Fibroblast of lung (primary cell): ENCODE data around the gene POP7. TPM values are rescaled to one million over a fixed set of nuclear protein-coding genes. Genes with fewer than 3 reads are reported as not detected.

Source experiments
- DNase-seq, 2 donors: peaks; one replicate each; pipeline versions ENCODE4 v3.0.0 to v3.0.0-alpha.2; 2010; ENCODE audit warnings: low read depth in 2 of 2
- H2AFZ ChIP-seq: 2 replicates; pipeline ENCODE4 v1.5.1; 2012; ENCODE audit warnings: low read length, control low read depth, inconsistent platforms
- H3K27ac ChIP-seq: 2 replicates; pipeline ENCODE4 v1.5.1; 2011; ENCODE audit warnings: low read length, control low read depth; ENCODE audit not compliant: insufficient read depth
- H3K27me3 ChIP-seq: 2 replicates; pipeline ENCODE4 v1.5.1; 2011; ENCODE audit warnings: mild to moderate bottlenecking, low read length; ENCODE audit not compliant: control insufficient read depth, insufficient read depth
- H3K36me3 ChIP-seq: 2 replicates; pipeline ENCODE4 v1.5.1; 2011; ENCODE audit warnings: low read length; ENCODE audit not compliant: control insufficient read depth, insufficient read depth
- H3K4me1 ChIP-seq: 2 replicates; pipeline ENCODE4 v1.5.1; 2011; ENCODE audit warnings: low read length; ENCODE audit not compliant: control insufficient read depth, insufficient read depth; ENCODE audit errors: extremely low read depth
- H3K4me2 ChIP-seq: 2 replicates; pipeline ENCODE4 v1.5.1; 2011; ENCODE audit warnings: low read length, control low read depth; ENCODE audit not compliant: insufficient read depth; ENCODE audit errors: extremely low read depth
- H3K4me3 ChIP-seq, 4 experiments: fragments of 200-600 bp in 1 of 4; sonication (generic) in 1 of 4; replicated peaks in 1 of 4; 2 replicates each; pipeline ENCODE4 v1.5.1; 2011 to 2016; ENCODE audit warnings: low read length in 4 of 4, low read depth in 3 of 4, mild to moderate bottlenecking in 3 of 4, control low read depth in 2 of 4, inconsistent platforms in 1 of 4, mixed read lengths in 1 of 4; ENCODE audit not compliant: insufficient read depth in 1 of 4; ENCODE audit errors: control extremely low read depth in 1 of 4
- H3K79me2 ChIP-seq: 2 replicates; pipeline ENCODE4 v1.5.1; 2012; ENCODE audit warnings: mild to moderate bottlenecking, low read length, inconsistent platforms; ENCODE audit not compliant: control insufficient read depth, insufficient read depth
- H3K9ac ChIP-seq: 2 replicates; pipeline ENCODE4 v1.5.1; 2011; ENCODE audit warnings: mild to moderate bottlenecking, low read length, control low read depth; ENCODE audit not compliant: insufficient read depth
- H3K9me3 ChIP-seq: 2 replicates; pipeline ENCODE4 v1.5.1; 2012; ENCODE audit warnings: low read depth, low read length; ENCODE audit not compliant: control insufficient read depth, insufficient read depth
- H4K20me1 ChIP-seq: 2 replicates; pipeline ENCODE4 v1.5.1; 2011; ENCODE audit warnings: low read length; ENCODE audit not compliant: control insufficient read depth, insufficient read depth; ENCODE audit errors: extremely low read depth
- CTCF ChIP-seq, 2 donors: IDR thresholded peaks in 1 of 2; conservative IDR thresholded peaks in 1 of 2; 1 replicate in 1 of 2; 2 replicates in 1 of 2; pipeline ENCODE4 v1.5.1; 2011 to 2012; ENCODE audit warnings: low read length in 2 of 2, control low read depth in 1 of 2, inconsistent platforms in 1 of 2, low read depth in 1 of 2, mild to moderate bottlenecking in 1 of 2
- EZH2 ChIP-seq: IDR thresholded peaks from 2 replicates; pipeline ENCODE4 v1.5.1; 2012; ENCODE audit warnings: low read length, control low read depth, mild to moderate bottlenecking; ENCODE audit errors: missing control alignments
- polyA plus RNA-seq, 2 donors: library from polyadenylated mRNA; depleted of rRNA in 1 of 2; stranded (reverse) in 1 of 2; unstranded in 1 of 2; fragments of >200 nt; gene quantifications; 2 replicates each; pipeline ENCODE4 v1.2.1, GENCODE V29; 2011 to 2012; ENCODE audit warnings: missing spikeins in 1 of 2
- total RNA-seq: library from RNA; depleted of rRNA; stranded (reverse); fragments of >200 nt; gene quantifications from 2 replicates; pipeline ENCODE4 v1.2.1, GENCODE V29; 2014

POP7 gene
- total and polyA plus RNA-seq, 2 donors (not counting 1 experiment from before 2014, with no cell fraction given): 19.4 to 31.9 TPM

DNA sequence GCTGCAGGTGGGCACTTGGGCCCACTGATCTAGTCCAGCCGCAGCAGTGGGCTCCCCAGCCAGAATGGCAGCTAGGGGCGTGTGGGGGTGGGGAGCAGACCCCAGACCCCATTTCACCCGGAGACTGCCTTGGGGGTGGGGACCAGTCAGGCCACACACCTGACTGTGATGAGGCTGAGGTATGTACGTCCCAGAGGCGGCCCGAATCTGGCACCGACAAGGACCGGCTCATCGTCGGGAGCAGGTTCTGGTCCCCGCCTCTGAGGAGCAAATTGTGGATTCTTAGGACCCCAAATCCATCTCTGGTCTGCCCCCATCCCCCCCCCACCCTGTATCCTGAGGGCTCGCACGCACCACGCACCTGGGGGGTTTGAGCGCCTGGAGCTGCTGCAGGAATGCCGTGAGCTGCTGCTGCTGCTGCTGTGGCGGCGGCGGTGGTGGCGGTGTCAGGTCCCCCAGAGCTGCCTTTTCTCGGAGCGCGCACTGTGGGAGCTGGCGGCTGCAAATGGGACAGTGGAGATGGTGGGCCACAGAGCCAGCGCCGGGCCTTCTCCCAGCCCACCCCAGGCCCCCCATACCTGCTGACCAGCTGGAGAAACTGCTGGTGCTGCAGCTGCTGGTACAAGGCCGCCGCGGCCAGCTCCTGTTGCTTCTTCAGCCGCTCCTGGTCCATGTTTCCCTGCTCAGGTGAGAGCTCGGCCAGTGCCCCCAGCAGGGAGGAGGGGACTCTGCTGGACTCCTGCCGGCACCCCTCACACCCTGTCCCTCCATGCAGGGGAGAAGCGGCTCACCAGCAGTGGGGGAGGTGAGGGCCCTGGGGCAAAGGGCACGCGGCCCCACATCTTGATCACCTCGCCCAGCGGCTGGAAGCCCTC is 22.0 kb upstream of the POP7 start:
- DNase-seq: no peak
- Histone ChIP-seq H3K79me2 (peaks cover 7% of the 10 kb centered on the region), H3K4me2 (no peak overlapping the region), H3K9ac (no peak overlapping the region), H3K4me3 (no peak overlapping the region), H3K36me3 (peaks cover 46% of the 10 kb centered on the region), H3K27ac (no peak overlapping the region), H4K20me1 (no peaks in the 10 kb centered on the region), H3K4me1 (peaks cover 12% of the 10 kb centered on the region), H3K27me3 (no peaks in the 10 kb centered on the region), H2AFZ (no peak overlapping the region), H3K9me3 (no peaks in the 10 kb centered on the region)
- TF ChIP-seq EZH2: no peak
- TF ChIP-seq CTCF (conservative IDR thresholded peaks at IDR 0.05 in 1 of 2, IDR thresholded peaks at IDR 0.05 in 1 of 2; ENCODE audit: low read depth in 1 of 2, low read length in 2 of 2): no peak

DNA sequence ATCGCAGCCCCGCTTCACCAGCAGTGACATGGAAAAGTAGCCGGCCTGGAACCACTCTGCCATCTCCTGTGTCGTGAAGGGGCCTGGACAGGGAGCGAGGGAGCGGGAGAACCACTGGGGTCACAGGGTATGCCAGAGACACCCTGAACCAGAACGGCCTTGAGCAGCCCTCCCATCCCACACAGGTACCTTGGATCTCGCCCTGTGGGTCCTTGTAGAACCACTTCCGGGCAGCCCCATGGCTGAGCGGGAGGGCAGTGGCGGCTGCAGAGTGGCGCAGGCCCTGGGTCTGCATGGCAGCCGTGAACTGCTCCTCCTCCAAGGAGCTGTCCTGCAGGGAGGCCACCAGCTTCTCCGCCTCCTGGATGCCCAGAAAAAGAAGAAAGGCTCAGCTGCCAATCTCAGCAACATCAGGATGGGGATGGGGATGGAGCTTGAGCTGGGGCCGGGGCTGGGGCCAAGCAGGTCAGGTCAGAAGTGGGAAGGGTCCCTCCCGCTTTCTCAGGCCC is 21.3 kb upstream of the POP7 start:
- no peak overlapping the region for H3K27ac ChIP-seq
- H3K9me3 ChIP-seq: no peaks in the 10 kb centered on the region
- H3K4me3 ChIP-seq: no peak overlapping the region
- TF ChIP-seq CTCF (conservative IDR thresholded peaks at IDR 0.05 in 1 of 2, IDR thresholded peaks at IDR 0.05 in 1 of 2; ENCODE audit: low read depth in 1 of 2, low read length in 2 of 2): no peak
- no peak for TF ChIP-seq EZH2
- H3K9ac ChIP-seq: no peak overlapping the region
- no peak overlapping the region for H3K4me2 ChIP-seq
- DNase-seq: no peak
- peaks cover 46% of the 10 kb centered on the region for H3K36me3 ChIP-seq
- no peaks in the 10 kb centered on the region for H4K20me1 ChIP-seq
- H3K27me3 ChIP-seq: no peaks in the 10 kb centered on the region
- H3K4me1 ChIP-seq: peaks cover 12% of the 10 kb centered on the region
- no peak overlapping the region for H2AFZ ChIP-seq
- peaks cover 14% of the 10 kb centered on the region for H3K79me2 ChIP-seq

DNA sequence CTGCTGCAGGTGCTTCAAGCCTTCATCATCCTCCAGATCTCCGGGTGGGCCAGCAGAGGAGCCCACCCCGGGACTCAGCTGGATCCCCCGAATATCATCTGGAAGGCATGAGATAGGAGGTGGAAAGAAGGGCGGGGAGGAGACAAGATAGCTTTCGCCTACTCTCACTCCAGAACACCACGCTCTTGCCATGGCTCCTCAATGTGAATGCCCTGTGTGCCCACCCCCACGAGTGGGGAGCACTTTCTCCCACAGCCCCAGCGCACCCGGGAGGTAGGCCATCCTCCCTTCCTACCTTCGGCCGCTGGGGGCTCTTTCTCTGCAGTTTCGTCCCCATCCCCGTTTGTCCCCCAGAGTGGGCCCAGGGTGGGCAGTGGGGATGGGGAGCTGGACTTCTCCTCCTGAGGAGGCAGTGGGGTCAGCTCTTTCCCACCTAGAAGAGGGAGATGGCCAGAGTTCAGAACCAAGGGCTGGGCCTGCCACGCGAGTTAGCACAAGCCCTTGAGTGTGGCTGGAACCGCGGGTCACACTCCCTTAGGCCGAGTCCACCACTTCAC is 20.8 kb upstream of the POP7 start:
- TF ChIP-seq EZH2 (no peak), CTCF (conservative IDR thresholded peaks at IDR 0.05 in 1 of 2, IDR thresholded peaks at IDR 0.05 in 1 of 2; ENCODE audit: low read depth in 1 of 2, low read length in 2 of 2) (no peak)
- Histone ChIP-seq H3K9ac (no peak overlapping the region), H2AFZ (no peak overlapping the region), H3K4me2 (no peak overlapping the region), H3K4me3 (no peak overlapping the region), H3K36me3 (peaks cover 46% of the 10 kb centered on the region), H3K79me2 (peaks cover 19% of the 10 kb centered on the region), H3K27me3 (no peaks in the 10 kb centered on the region), H3K9me3 (no peaks in the 10 kb centered on the region), H3K4me1 (peaks cover 12% of the 10 kb centered on the region), H4K20me1 (no peaks in the 10 kb centered on the region), H3K27ac (no peak overlapping the region)
- DNase-seq: no peak
